IMR-90 (cell line): ENCODE data around the gene HDAC2. TPM values are rescaled to one million over a fixed set of nuclear protein-coding genes. Genes with fewer than 3 reads are reported as not detected.

Source experiments
- ATAC-seq: fragments of 200-7000 bp; cut with Tn5 transposase; 2 replicates; pipeline ENCODE4 v1.9.1; 2020; ENCODE audit warnings: low read depth, mild to moderate bottlenecking, moderate library complexity
- BruUV-seq: library from RNA; stranded (reverse); fragments of 400-500 nt; replicated peaks from 2 replicates; lab custom pipeline; 2021; lab: Mats Ljungman, UMichigan
- CTCF ChIA-PET: fragments of 300-600 bp; formaldehyde crosslinking; extraction: SDS; loops from one replicate; lab custom pipeline; 2021; ENCODE audit warnings: antibody characterized with exemption; lab: Yijun Ruan, JAX
- POLR2A ChIA-PET: fragments of 300-600 bp; sonication (Branson Sonifier 250); formaldehyde crosslinking; loops from one replicate; lab custom pipeline; 2022; ENCODE audit warnings: antibody characterized with exemption; ENCODE audit not compliant: unreplicated experiment; lab: Charles Lee
- DNase-seq: peaks from one replicate; pipeline ENCODE4 v3.0.0; 2013
- H2AFZ ChIP-seq: replicated peaks from 2 replicates; pipeline ENCODE3; 2013; ENCODE audit warnings: low read length, mild to moderate bottlenecking; ENCODE audit not compliant: poor library complexity
- H2AK5ac ChIP-seq: 2 replicates; pipeline ENCODE4 v1.6.1; 2013; ENCODE audit warnings: low read depth, low read length, inconsistent platforms
- H2AK9ac ChIP-seq: replicated peaks from 2 replicates; pipeline ENCODE3; 2013; ENCODE audit warnings: mild to moderate bottlenecking, low read depth, low read length, moderate library complexity; ENCODE audit not compliant: poor library complexity
- H2BK120ac ChIP-seq: 2 replicates; pipeline ENCODE4 v1.6.1; 2013; ENCODE audit warnings: low read depth, low read length, inconsistent platforms
- H2BK15ac ChIP-seq: 3 replicates; pipeline ENCODE4 v1.6.1; 2013; ENCODE audit warnings: low read depth, low read length, inconsistent platforms
- H2BK20ac ChIP-seq: 2 replicates; pipeline ENCODE4 v1.6.1; 2013; ENCODE audit warnings: low read depth, mild to moderate bottlenecking, inconsistent platforms, low read length, moderate library complexity
- H2BK5ac ChIP-seq: 2 replicates; pipeline ENCODE4 v1.6.1; 2013; ENCODE audit warnings: mild to moderate bottlenecking, low read depth, low read length, inconsistent platforms; ENCODE audit not compliant: poor library complexity, severe bottlenecking
- H3K14ac ChIP-seq: replicated peaks from 2 replicates; pipeline ENCODE4 v1.6.1; 2013; ENCODE audit warnings: low read depth, low read length, inconsistent platforms
- H3K18ac ChIP-seq: 2 replicates; pipeline ENCODE4 v1.6.1; 2013; ENCODE audit warnings: low read depth, low read length, control low read depth
- H3K23ac ChIP-seq: 2 replicates; pipeline ENCODE4 v1.6.1; 2013; ENCODE audit warnings: low read depth, low read length, inconsistent platforms
- H3K27ac ChIP-seq: 2 replicates; pipeline ENCODE4 v1.5.1; 2013; ENCODE audit warnings: mild to moderate bottlenecking, control low read depth, low read length; ENCODE audit not compliant: insufficient read depth
- H3K27me3 ChIP-seq: 2 replicates; pipeline ENCODE4 v1.6.1; 2013; ENCODE audit warnings: low read length; ENCODE audit not compliant: control insufficient read depth, insufficient read depth
- H3K36me3 ChIP-seq: 2 replicates; pipeline ENCODE4 v1.6.1; 2013; ENCODE audit warnings: low read length, mixed read lengths; ENCODE audit not compliant: control insufficient read depth, insufficient read depth
- H3K4ac ChIP-seq: 2 replicates; pipeline ENCODE4 v1.6.1; 2013; ENCODE audit warnings: low read depth, low read length, inconsistent platforms
- H3K4me1 ChIP-seq: 2 replicates; pipeline ENCODE4 v1.6.1; 2013; ENCODE audit warnings: low read length, mixed read lengths; ENCODE audit not compliant: control insufficient read depth, insufficient read depth
- H3K4me2 ChIP-seq: 2 replicates; pipeline ENCODE4 v1.6.1; 2013; ENCODE audit warnings: low read depth, mild to moderate bottlenecking, control low read depth, low read length, moderate library complexity
- H3K4me3 ChIP-seq: 2 replicates; pipeline ENCODE4 v1.5.1; 2013; ENCODE audit warnings: low read depth, mild to moderate bottlenecking, control low read depth, low read length, moderate library complexity; ENCODE audit not compliant: insufficient read depth
- H3K56ac ChIP-seq: 2 replicates; pipeline ENCODE4 v1.6.1; 2013; ENCODE audit warnings: low read length, inconsistent platforms; ENCODE audit not compliant: insufficient read depth; ENCODE audit errors: extremely low read depth
- H3K79me1 ChIP-seq, 2 experiments: 2 replicates each; pipeline ENCODE4 v1.6.1; 2013; ENCODE audit warnings: low read length in 2 of 2, inconsistent platforms in 1 of 2, low read depth in 1 of 2
- H3K9ac ChIP-seq: 2 replicates; pipeline ENCODE4 v1.6.1; 2013; ENCODE audit warnings: low read depth, low read length, control low read depth
- H3K9me1 ChIP-seq: 2 replicates; pipeline ENCODE4 v1.6.1; 2013; ENCODE audit warnings: low read length, inconsistent platforms; ENCODE audit not compliant: insufficient read depth
- H3K9me3 ChIP-seq: 2 replicates; pipeline ENCODE4 v1.6.1; 2013; ENCODE audit warnings: low read length; ENCODE audit not compliant: control insufficient read depth, insufficient read depth
- H4K20me1 ChIP-seq: 2 replicates; pipeline ENCODE4 v1.6.1; 2013; ENCODE audit warnings: low read length, inconsistent platforms; ENCODE audit not compliant: insufficient read depth
- H4K5ac ChIP-seq: 2 replicates; pipeline ENCODE4 v1.6.1; 2013; ENCODE audit warnings: mild to moderate bottlenecking, low read depth, low read length, control low read depth
- H4K8ac ChIP-seq, 2 experiments: 2 replicates each; pipeline ENCODE4 v1.6.1; 2013; ENCODE audit warnings: low read depth in 2 of 2, low read length in 2 of 2, control low read depth in 1 of 2, inconsistent platforms in 1 of 2
- H4K91ac ChIP-seq: 2 replicates; pipeline ENCODE4 v1.6.1; 2013; ENCODE audit warnings: low read depth, low read length, inconsistent platforms; ENCODE audit not compliant: insufficient read depth
- CEBPB ChIP-seq: IDR thresholded peaks from 2 replicates; pipeline ENCODE4 v1.6.1; 2012; ENCODE audit warnings: low read depth, low read length, improper control_type of control experiment
- CHD1 ChIP-seq: IDR thresholded peaks from 2 replicates; pipeline ENCODE4 v1.6.1; 2012; ENCODE audit warnings: low read depth, low read length, improper control_type of control experiment
- ELK1 ChIP-seq: fragments of 150-350 bp; IDR thresholded peaks from 2 replicates; pipeline ENCODE4 v1.6.1; 2016; ENCODE audit warnings: low read depth, mild to moderate bottlenecking, low read length, moderate library complexity, borderline replicate concordance
- FOS ChIP-seq: fragments of 150-350 bp; IDR thresholded peaks from 2 replicates; pipeline ENCODE4 v1.6.1; 2016; ENCODE audit warnings: low read depth, low read length
- MAFK ChIP-seq: IDR thresholded peaks from 2 replicates; pipeline ENCODE4 v1.6.1; 2012; ENCODE audit warnings: low read depth, low read length, improper control_type of control experiment
- MAZ ChIP-seq: IDR thresholded peaks from 2 replicates; pipeline ENCODE4 v1.6.1; 2012; ENCODE audit warnings: low read depth, mild to moderate bottlenecking, low read length, improper control_type of control experiment, moderate library complexity, borderline replicate concordance
- MXI1 ChIP-seq: IDR thresholded peaks from 2 replicates; pipeline ENCODE4 v1.6.1; 2012; ENCODE audit warnings: low read depth, mild to moderate bottlenecking, low read length, moderate library complexity, borderline replicate concordance
- POLR2A ChIP-seq: IDR thresholded peaks from 2 replicates; pipeline ENCODE4 v1.6.1; 2012; ENCODE audit warnings: mild to moderate bottlenecking, low read depth, low read length
- RCOR1 ChIP-seq: IDR thresholded peaks from 2 replicates; pipeline ENCODE4 v1.6.1; 2012; ENCODE audit warnings: mild to moderate bottlenecking, low read length, improper control_type of control experiment; ENCODE audit not compliant: insufficient replicate concordance
- RFX5 ChIP-seq: IDR thresholded peaks from 2 replicates; pipeline ENCODE4 v1.8.0; 2012; ENCODE audit warnings: low read depth, mild to moderate bottlenecking, low read length, moderate library complexity
- SMC3 ChIP-seq: fragments of 150-350 bp; IDR thresholded peaks from 2 replicates; pipeline ENCODE4 v1.6.1; 2016; ENCODE audit warnings: low read depth, mild to moderate bottlenecking, antibody characterized with exemption, low read length, moderate library complexity
- WGBS, 2 experiments: methylation state at CpG; one replicate each; pipeline versions ENCODE4 v1.1.5 to v1.1.7; 2013; ENCODE audit warnings: missing lambda C conversion rate in 2 of 2; ENCODE audit not compliant: insufficient read length in 1 of 2; ENCODE audit errors: extremely low coverage in 2 of 2; 5-methylcytosine and 5-hydroxymethylcytosine counted together
- dilution Hi-C: fragments of 300-500 bp; cut with HindIII; formaldehyde crosslinking; loops from one replicate; pipeline ENCODE4 v1.14.3; 2018; ENCODE audit warnings: low sequenced_read_pairs; ENCODE audit not compliant: unreplicated experiment
- in situ Hi-C: fragments of 300-500 bp; cut with MboI; formaldehyde crosslinking; loops from 3 replicates; pipeline ENCODE4 v1.14.3; 2019; ENCODE audit warnings: low sequenced_read_pairs, inconsistent platforms, mixed read lengths
- intact Hi-C: fragments of 100-400 bp; cut with micrococcal nuclease; formaldehyde crosslinking; loops from 2 replicates; pipeline ENCODE4 v1.10.0; 2022
- polyA plus RNA-seq, 3 experiments: library from polyadenylated mRNA; depleted of rRNA; stranded (reverse); fragments of >200 nt; gene quantifications; 2 replicates each; pipeline ENCODE4 v1.2.3, GENCODE V29; 2012; ENCODE audit warnings: low replicate concordance in 1 of 3
- total RNA-seq: library from RNA; depleted of rRNA; stranded (reverse); fragments of >200 nt; gene quantifications from 2 replicates; pipeline ENCODE4 v1.2.3, GENCODE V29; 2012
- TF ChIP-seq, protein P1 (sequence below): fragments of 150-350 bp; IDR thresholded peaks from 2 replicates; pipeline ENCODE4 v1.6.1; 2017; ENCODE audit warnings: mild to moderate bottlenecking, antibody characterized with exemption, low read length, low read depth

Gene HDAC2
- total and polyA plus RNA-seq, 2 of the 4 experiments (the other 2 are of a cell fraction), result 72.6 to 122 TPM

DNA sequence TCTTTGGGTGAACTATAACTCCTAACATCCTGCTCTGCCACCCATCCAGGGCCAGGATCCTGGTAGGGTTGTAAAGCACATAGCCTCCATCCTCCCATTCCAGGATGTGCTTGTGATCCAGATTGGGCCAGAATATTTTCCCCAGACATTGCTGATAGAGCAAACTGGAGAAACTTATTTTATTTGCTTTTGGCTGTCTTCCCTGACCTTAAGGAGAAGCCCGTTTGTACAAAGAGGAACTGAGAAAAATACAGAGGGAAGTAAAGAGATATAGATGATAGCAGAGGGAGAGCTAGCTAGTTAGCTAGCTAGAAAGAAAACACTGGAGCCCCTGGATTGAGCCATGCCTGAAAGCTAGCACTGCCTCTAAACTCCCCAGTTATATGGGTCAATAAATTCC lies 9.0 kb upstream of the HDAC2 start:
- H4K20me1 ChIP-seq, result no peaks in the 10 kb centered on the region
- no peak overlapping the region for H2AK5ac ChIP-seq
- H2BK20ac ChIP-seq, result no peak overlapping the region
- intact Hi-C loops (no loop called here), dilution Hi-C loops (no loop called here), in situ Hi-C loops (loop anchor here (25.0 kb wide), 1 partner anchor 307 kb away; no protein-coding TSS in a partner anchor)
- ATAC-seq, result no peak
- H2AFZ ChIP-seq, result no peak overlapping the region
- H3K9me1 ChIP-seq, result no peaks in the 10 kb centered on the region
- H3K9ac ChIP-seq, result no peak overlapping the region
- H3K79me1 ChIP-seq, result no peaks in the 10 kb centered on the region
- H3K23ac ChIP-seq, result no peak overlapping the region
- no TSS peak for BruUV-seq
- no peak overlapping the region for H2AK9ac ChIP-seq
- H3K4me3 ChIP-seq, result no peak overlapping the region
- WGBS, 2 experiments, result 60% methylated on average over 1 of the region's 1 CpG; no CpG with 5 or more reads in 1 of the 2 experiments
- no peak overlapping the region for H2BK120ac ChIP-seq
- no peak for TF ChIP-seq MAFK
- no peak for TF ChIP-seq SMC3
- TF ChIP-seq MAZ, result no peak
- TF ChIP-seq POLR2A, result no peak
- TF ChIP-seq RFX5, result no peak
- TF ChIP-seq CEBPB, result no peak
- no peak for TF ChIP-seq ELK1
- TF ChIP-seq MXI1, result no peak
- TF ChIP-seq, protein P1, sequence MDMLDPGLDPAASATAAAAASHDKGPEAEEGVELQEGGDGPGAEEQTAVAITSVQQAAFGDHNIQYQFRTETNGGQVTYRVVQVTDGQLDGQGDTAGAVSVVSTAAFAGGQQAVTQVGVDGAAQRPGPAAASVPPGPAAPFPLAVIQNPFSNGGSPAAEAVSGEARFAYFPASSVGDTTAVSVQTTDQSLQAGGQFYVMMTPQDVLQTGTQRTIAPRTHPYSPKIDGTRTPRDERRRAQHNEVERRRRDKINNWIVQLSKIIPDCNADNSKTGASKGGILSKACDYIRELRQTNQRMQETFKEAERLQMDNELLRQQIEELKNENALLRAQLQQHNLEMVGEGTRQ, result no peak
- no peak for TF ChIP-seq FOS
- no peak for TF ChIP-seq RCOR1
- no peak for TF ChIP-seq CHD1
- no peak overlapping the region for H3K4me2 ChIP-seq
- H2BK15ac ChIP-seq, result no peak overlapping the region
- H4K91ac ChIP-seq, result no peak overlapping the region
- H3K56ac ChIP-seq, result no peak overlapping the region
- POLR2A ChIA-PET, result interaction anchor here (1.1 kb wide), 1 partner anchor 9 kb away, joined by 3 read pairs; the partner anchor contains the start of gene HDAC2
- H3K4me1 ChIP-seq, result peaks cover 2% of the 10 kb centered on the region; the same call in 1 of the 2 replicates
- H4K8ac ChIP-seq, result no peak overlapping the region
- no peak overlapping the region for H2BK5ac ChIP-seq
- no peaks in the 10 kb centered on the region for H3K27me3 ChIP-seq
- no peak overlapping the region for H4K5ac ChIP-seq
- CTCF ChIA-PET, result interaction anchor here (1.0 to 2.2 kb wide), 4 partner anchors 14 to 324 kb away, joined by 3 to 12 read pairs (median 5); no protein-coding TSS in a partner anchor
- H3K27ac ChIP-seq, result no peak overlapping the region
- no peaks in the 10 kb centered on the region for H3K9me3 ChIP-seq
- no peak overlapping the region for H3K4ac ChIP-seq
- DNase-seq, result no peak
- H3K36me3 ChIP-seq, result no peaks in the 10 kb centered on the region
- no peak overlapping the region for H3K18ac ChIP-seq
- H3K14ac ChIP-seq, result no peak overlapping the region
